Endodermal cell (in vitro differentiated cells): ENCODE results near the gene PKM. TPM values are rescaled to one million over a fixed set of nuclear protein-coding genes. Genes with fewer than 3 reads are reported as not detected.
A peak's percentile ranks its signal among the peaks of the same experiment; 100 is the strongest.
"Not testable (repeated sequence)": the region's sequence is repeated elsewhere in the genome, so short reads cannot be mapped to it uniquely, and the experiment has no call there.

Experiments
- DNase-seq: peaks from one replicate; pipeline ENCODE4 v3.0.0-alpha.2; 2017
- H3K27ac ChIP-seq: 2 replicates; pipeline ENCODE4 v1.5.1; 2013; ENCODE audit warnings: mild to moderate bottlenecking, low read depth, low read length, moderate library complexity
- H3K27me3 ChIP-seq: 2 replicates; pipeline ENCODE4 v1.6.1; 2013; ENCODE audit warnings: mild to moderate bottlenecking, low read length, moderate library complexity; ENCODE audit not compliant: insufficient read depth, control insufficient read depth, poor library complexity, severe bottlenecking
- H3K36me3 ChIP-seq: 2 replicates; pipeline ENCODE4 v1.7.0; 2013; ENCODE audit warnings: mild to moderate bottlenecking, low read length, moderate library complexity; ENCODE audit not compliant: control insufficient read depth, insufficient read depth
- H3K4me1 ChIP-seq: one replicate; pipeline ENCODE4 v1.7.0; 2013; ENCODE audit warnings: low read length; ENCODE audit not compliant: control insufficient read depth, insufficient read depth
- H3K4me3 ChIP-seq: 2 replicates; pipeline ENCODE4 v1.5.1; 2013; ENCODE audit warnings: mild to moderate bottlenecking, low read length, moderate library complexity
- H3K9ac ChIP-seq: 2 replicates; pipeline ENCODE4 v1.6.1; 2013; ENCODE audit warnings: mild to moderate bottlenecking, low read length, moderate library complexity; ENCODE audit not compliant: poor library complexity, severe bottlenecking; ENCODE audit errors: extremely low read depth
- H3K9me3 ChIP-seq: 2 replicates; pipeline ENCODE4 v1.6.1; 2013; ENCODE audit warnings: mild to moderate bottlenecking, low read length, moderate library complexity; ENCODE audit not compliant: control insufficient read depth
- H3K27ac Mint-ChIP-seq: 2 replicates; pipeline ENCODE4 v1.8.0; 2020; ENCODE audit warnings: mixed read lengths
- H3K27me3 Mint-ChIP-seq: 2 replicates; pipeline ENCODE4 v1.8.0; 2021; ENCODE audit warnings: mild to moderate bottlenecking, mixed read lengths; ENCODE audit not compliant: insufficient read depth
- H3K36me3 Mint-ChIP-seq: 2 replicates; pipeline ENCODE4 v1.8.0; 2020; ENCODE audit warnings: low read depth, mixed read lengths
- H3K4me1 Mint-ChIP-seq: 2 replicates; pipeline ENCODE4 v1.8.0; 2020; ENCODE audit warnings: mixed read lengths
- H3K4me3 Mint-ChIP-seq: 2 replicates; pipeline ENCODE4 v1.8.0; 2020; ENCODE audit warnings: mild to moderate bottlenecking, moderate library complexity, mixed read lengths
- H3K9me3 Mint-ChIP-seq: 2 replicates; pipeline ENCODE4 v1.8.0; 2020; ENCODE audit warnings: mild to moderate bottlenecking, mixed read lengths
- CTCF ChIP-seq: fragments of 200-600 bp; sonication (generic); conservative IDR thresholded peaks from 2 replicates; pipeline ENCODE4 v1.5.0; 2021; ENCODE audit warnings: antibody characterized with exemption, mild to moderate bottlenecking
- WGBS, 2 experiments: methylation state at CpG; one replicate each; pipeline versions ENCODE4 v1.1.5 to v1.1.7; 2013; ENCODE audit warnings: missing lambda C conversion rate in 2 of 2, mixed read lengths in 1 of 2; ENCODE audit not compliant: insufficient coverage in 1 of 2, insufficient read length in 1 of 2; 5-methylcytosine and 5-hydroxymethylcytosine counted together
- total RNA-seq, 2 donors: library from RNA; stranded (reverse); fragmentation: NEBNext Ultra II Directional in 1 of 2; extraction: Animal tissue kit (Norgen Biotek cat#: 25700) in 1 of 2; gene quantifications; 2 replicates in 1 of 2; 3 replicates in 1 of 2; pipeline ENCODE4 v1.2.1, GENCODE V29; 2021

PKM gene
- total RNA-seq, 2 donors from 2014 or later = 2,197 to 2,355 TPM

DNA sequence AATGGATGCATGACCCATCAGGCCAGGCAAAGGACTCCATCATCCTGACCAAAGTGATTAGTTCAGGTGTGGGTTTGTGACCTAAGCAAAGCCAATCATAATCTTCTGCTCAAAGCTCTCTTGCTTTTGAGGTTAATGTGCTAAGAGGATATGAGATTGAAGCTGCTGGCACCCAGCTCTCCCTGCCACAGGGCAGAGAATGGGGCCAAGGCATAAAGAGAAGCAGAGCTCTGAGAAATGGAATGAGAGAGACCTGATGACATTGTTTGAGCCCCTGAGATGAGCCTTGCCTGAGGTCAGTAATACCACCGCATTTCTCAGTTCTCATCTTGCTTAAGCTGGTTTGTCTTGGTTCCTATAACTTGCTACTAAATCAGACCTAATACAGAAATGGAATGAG, 47.7 kb upstream of the PKM start:
- TF ChIP-seq CTCF = no peak
- Histone ChIP-seq H3K4me1 (no peaks in the 10 kb centered on the region), H3K9ac (no peak overlapping the region), H3K27me3 (peaks cover 64% of the 10 kb centered on the region), H3K9me3 (no peaks in the 10 kb centered on the region), H3K27ac (no peak overlapping the region), H3K4me3 (no peak overlapping the region), H3K36me3 (no peaks in the 10 kb centered on the region)
- DNase-seq = no peak
- H3K9me3 Mint-ChIP-seq = no peaks in the 10 kb centered on the region
- no peaks in the 10 kb centered on the region for H3K4me1 Mint-ChIP-seq
- 88 to 100% methylated on average over 1 of the region's 1 CpG for WGBS, 2 experiments
- peaks cover 49% of the 10 kb centered on the region for H3K27me3 Mint-ChIP-seq
- no peak overlapping the region for H3K27ac Mint-ChIP-seq
- H3K4me3 Mint-ChIP-seq = no peak overlapping the region
- H3K36me3 Mint-ChIP-seq = no peaks in the 10 kb centered on the region

GRCh38 chr15:72276326-72276700, 45.3 kb upstream of the PKM start:
- TF ChIP-seq CTCF = no peak
- DNase-seq = no peak
- H3K9me3 ChIP-seq = no peaks in the 10 kb centered on the region
- peaks cover 3% of the 10 kb centered on the region for H3K4me1 ChIP-seq
- Mint-ChIP-seq H3K4me3 (no peak overlapping the region), H3K36me3 (no peaks in the 10 kb centered on the region), H3K4me1 (peaks cover 12% of the 10 kb centered on the region), H3K27me3 (peaks cover 49% of the 10 kb centered on the region), H3K27ac (no peak overlapping the region), H3K9me3 (no peaks in the 10 kb centered on the region)
- H3K36me3 ChIP-seq = no peaks in the 10 kb centered on the region
- H3K27me3 ChIP-seq = peaks cover 52% of the 10 kb centered on the region
- no peak overlapping the region for H3K27ac ChIP-seq
- no peak overlapping the region for H3K4me3 ChIP-seq
- no peak overlapping the region for H3K9ac ChIP-seq

DNA sequence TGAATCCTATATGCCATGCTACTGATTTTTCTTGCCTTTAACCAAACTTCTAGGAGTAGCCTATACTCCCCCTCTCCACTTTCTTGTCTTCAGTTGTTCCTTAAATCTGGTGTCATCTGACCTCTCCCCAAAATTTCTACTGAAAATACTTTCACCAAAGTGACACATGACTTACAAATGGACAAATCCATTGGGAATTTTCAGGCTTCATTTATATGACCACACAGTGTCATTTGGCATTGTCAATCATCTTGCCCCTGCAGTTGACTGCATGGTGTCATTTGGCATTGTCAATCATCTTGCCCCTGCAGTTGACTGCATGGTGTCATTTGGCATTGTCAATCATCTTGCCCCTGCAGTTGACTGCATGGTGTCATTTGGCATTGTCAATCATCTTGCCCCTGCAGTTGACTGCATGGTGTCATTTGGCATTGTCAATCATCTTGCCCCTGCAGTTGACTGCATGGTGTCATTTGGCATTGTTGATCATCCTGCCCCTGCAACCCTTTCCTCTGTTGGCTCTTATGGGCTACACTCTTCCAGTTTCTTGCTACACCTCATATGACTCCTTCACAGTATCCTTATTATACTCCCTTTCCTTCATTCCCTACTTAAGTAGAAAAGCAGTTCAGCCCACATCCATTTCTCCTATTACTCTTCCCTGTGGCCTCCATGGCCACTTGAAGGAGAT, 44.8 kb upstream of the PKM start:
- not testable (repeated sequence) for H3K4me3 Mint-ChIP-seq, H3K9ac ChIP-seq, H3K9me3 Mint-ChIP-seq, H3K4me3 ChIP-seq, H3K36me3 Mint-ChIP-seq, H3K4me1 ChIP-seq, H3K27ac Mint-ChIP-seq, H3K9me3 ChIP-seq, H3K36me3 ChIP-seq, DNase-seq, H3K27ac ChIP-seq
- Mint-ChIP-seq H3K27me3 (peaks cover 49% of the 10 kb centered on the region), H3K4me1 (peaks cover 17% of the 10 kb centered on the region)
- H3K27me3 ChIP-seq = peaks cover 52% of the 10 kb centered on the region

DNA sequence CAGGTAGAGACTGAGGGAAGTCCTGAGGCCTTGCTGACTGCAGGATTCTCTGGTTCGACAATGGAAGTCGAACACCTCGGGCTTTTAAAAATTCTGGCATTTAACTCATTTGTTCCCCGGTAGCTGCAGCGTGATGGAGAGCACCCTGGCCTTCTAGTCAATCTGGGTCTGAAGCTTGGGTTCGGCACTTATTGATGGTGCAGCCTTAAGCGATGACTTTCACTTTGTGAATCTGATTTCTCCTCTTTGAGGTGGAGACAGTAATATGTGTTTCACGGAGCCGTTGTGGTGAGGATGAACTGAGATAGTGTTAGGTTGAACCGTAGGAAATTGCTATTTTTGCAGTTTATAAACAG, 42.0 kb upstream of the PKM start:
- H3K27me3 ChIP-seq = peaks cover 32% of the 10 kb centered on the region
- peaks cover 21% of the 10 kb centered on the region for H3K36me3 Mint-ChIP-seq
- H3K9me3 Mint-ChIP-seq = no peaks in the 10 kb centered on the region
- peaks cover 31% of the 10 kb centered on the region for H3K27me3 Mint-ChIP-seq
- H3K4me1 ChIP-seq = peaks cover 7% of the 10 kb centered on the region
- peaks cover 23% of the 10 kb centered on the region for H3K4me1 Mint-ChIP-seq
- H3K4me3 Mint-ChIP-seq = peak overlapping the region; percentile 81
- TF ChIP-seq CTCF = no peak
- DNase-seq = no peak
- H3K9me3 ChIP-seq = no peaks in the 10 kb centered on the region
- peak overlapping the region; percentile 13 for H3K27ac Mint-ChIP-seq
- no peak overlapping the region for H3K27ac ChIP-seq
- peaks cover 31% of the 10 kb centered on the region for H3K36me3 ChIP-seq
- H3K4me3 ChIP-seq = peak overlapping the region; percentile 59
- no peak overlapping the region for H3K9ac ChIP-seq
- 53 to 60% methylated on average over 9 to 10 of the region's 10 CpGs for WGBS, 2 experiments
